Measurements from ENCODE around the gene AKAP12. TPM values are rescaled to one million over a fixed set of nuclear protein-coding genes. Genes with fewer than 3 reads are reported as not detected.

The AKAP12 gene, protein sequence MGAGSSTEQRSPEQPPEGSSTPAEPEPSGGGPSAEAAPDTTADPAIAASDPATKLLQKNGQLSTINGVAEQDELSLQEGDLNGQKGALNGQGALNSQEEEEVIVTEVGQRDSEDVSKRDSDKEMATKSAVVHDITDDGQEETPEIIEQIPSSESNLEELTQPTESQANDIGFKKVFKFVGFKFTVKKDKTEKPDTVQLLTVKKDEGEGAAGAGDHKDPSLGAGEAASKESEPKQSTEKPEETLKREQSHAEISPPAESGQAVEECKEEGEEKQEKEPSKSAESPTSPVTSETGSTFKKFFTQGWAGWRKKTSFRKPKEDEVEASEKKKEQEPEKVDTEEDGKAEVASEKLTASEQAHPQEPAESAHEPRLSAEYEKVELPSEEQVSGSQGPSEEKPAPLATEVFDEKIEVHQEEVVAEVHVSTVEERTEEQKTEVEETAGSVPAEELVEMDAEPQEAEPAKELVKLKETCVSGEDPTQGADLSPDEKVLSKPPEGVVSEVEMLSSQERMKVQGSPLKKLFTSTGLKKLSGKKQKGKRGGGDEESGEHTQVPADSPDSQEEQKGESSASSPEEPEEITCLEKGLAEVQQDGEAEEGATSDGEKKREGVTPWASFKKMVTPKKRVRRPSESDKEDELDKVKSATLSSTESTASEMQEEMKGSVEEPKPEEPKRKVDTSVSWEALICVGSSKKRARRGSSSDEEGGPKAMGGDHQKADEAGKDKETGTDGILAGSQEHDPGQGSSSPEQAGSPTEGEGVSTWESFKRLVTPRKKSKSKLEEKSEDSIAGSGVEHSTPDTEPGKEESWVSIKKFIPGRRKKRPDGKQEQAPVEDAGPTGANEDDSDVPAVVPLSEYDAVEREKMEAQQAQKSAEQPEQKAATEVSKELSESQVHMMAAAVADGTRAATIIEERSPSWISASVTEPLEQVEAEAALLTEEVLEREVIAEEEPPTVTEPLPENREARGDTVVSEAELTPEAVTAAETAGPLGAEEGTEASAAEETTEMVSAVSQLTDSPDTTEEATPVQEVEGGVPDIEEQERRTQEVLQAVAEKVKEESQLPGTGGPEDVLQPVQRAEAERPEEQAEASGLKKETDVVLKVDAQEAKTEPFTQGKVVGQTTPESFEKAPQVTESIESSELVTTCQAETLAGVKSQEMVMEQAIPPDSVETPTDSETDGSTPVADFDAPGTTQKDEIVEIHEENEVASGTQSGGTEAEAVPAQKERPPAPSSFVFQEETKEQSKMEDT (N-terminal part only)
- 54.4 and 218 TPM in 2 replicates for total RNA-seq

DNA sequence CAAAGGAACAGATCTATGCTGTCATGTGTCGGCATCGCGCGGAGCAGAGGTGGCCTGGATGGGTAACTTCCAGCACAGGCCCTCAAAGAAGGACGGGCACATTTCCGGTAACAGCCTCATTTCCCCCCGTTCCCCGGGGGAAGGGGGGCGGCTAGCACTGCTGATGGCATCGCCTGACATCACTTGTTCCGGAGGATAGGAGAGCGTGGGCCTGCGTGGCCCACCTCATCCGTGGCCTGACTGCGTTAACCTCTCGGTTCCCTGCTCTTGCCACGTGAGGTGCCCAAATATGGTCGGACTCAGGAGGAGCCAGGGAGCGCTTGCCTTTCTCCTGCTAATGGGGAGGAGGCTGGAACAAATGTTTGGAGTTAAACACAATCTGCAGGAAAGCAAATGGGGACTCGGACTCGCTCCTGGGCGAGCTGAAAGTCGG lies at the start of gene AKAP12:
AKAP12 (plus strand) TSS at position 365 of the 433 bp plus-strand sequence. CDS start 596 bp downstream, outside the sequence.
- DNase-seq (ENCODE audit: low read depth) = no peak

DNA sequence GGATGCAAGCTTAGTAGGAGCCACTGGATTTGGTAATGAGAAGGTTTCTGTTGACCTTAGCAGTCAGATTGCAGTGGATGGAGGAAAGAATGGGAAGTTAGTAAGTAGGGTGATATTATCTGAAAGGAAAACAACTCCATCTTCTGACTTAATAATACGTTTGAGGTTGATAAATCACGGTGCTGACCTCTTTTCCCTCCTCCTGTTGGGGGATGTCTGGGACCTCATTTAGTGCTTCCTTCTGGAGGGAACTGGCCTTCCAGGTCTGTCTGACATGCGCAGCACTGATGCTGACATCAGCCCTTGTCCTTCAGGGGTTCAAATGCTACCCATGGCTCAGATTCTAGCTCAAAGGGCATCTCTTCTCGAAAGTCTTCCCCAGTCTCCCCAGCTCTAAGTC lies 48.2 kb upstream of the AKAP12 start:
- no peak for DNase-seq (ENCODE audit: low read depth)

DNA sequence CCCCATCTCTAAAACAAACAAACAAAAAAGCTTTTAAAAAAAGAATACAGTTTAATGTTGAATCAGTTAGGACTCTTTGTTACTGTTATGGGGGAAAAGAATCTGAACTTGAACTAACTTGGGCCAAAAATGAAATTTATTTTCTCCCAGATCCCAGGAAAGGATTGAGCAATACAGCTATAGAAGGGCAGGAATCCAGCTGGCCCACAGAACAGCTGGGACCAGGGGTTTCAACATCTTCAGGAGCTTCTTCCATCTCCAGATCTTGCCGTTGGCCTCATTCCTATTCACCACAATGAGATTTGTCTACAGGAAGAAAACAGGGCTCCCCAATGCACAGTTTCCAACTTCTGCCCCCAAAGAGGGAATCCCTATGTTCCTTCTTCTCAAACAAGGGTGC lies 43.2 kb upstream of the AKAP12 start:
- DNase-seq (ENCODE audit: low read depth) = no peak

DNA sequence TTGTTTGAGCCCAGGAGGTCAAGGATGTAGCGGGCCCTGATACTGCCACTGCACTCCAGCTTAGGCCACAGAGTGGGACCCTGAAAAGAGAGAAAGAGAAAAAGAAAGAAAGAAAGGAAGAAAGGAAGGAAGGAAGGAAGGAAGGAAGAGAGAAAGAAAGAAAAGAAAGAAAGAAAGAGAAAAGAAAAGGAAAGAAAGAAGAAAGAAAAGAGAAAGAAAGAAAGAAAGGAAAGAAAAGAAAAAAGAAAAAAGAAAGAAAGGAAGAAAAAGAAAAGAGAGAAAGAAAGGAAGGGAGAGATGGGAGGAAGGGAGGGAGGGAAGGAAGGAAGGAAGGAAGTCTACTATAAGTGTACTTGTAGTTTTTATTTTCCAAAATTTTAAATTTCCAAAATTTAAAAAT lies 42.2 kb upstream of the AKAP12 start:
- no peak for DNase-seq (ENCODE audit: low read depth)

DNA sequence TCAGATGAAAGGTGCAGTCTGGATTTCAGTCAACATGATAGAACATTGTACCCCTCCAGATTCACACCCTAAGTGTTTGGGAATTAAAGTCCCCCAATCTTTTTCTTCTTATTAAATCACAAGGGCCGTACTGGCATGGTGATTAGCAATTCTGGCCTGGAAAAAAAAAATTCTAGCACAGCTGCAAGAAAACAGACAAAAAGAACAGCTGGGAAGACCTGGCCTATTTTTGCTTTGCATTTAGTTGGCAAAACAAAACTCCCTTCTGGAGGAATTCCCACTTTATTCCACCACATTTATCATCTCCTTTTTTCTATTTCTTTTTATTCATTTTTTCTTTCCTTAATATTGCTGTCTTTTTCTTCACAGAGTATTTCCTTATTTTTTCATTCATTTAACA lies 39.8 kb upstream of the AKAP12 start:
- no peak for DNase-seq (ENCODE audit: low read depth)

DNA sequence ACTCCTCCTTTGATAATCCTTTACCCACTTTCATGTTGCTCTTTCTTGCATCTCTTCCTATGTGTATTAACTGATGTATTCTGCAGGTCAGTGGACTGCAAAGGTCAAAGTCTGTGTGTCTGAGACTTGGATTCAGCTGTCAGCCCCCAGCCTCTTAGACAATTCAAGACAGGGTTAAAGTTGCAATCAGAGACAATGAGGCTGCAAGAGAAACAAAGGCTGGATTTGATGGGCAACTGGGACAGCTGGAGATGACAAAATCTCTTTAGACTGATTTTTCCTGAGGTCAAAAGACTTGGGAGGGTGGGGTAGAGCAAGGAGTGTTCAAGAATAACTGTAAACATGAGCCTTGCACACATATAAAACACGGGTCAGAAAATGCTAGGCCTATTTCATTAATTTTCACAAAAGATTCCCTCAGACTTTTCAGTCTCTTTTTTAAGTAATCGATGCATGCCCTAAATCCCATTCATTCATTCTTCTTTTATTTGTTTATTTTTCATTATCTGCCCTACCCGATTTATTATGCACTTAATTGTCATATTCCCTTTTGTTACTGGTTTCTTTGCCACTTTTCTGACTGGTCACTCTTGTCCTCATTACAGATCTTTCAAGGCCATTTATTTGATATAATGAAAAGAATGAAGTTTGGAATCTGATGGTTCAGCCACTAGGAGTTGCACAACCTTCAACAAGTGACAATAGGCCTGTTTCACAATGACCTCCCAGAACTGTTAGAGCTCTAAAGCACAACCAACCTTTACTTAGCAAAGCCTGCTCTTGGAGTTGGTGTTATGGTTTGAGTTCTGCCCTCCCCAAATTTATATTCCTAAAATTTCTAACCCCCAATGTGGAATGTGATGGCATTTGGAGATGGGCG lies 33.8 kb upstream of the AKAP12 start:
- peak; percentile 62 for DNase-seq (ENCODE audit: low read depth)

DNA sequence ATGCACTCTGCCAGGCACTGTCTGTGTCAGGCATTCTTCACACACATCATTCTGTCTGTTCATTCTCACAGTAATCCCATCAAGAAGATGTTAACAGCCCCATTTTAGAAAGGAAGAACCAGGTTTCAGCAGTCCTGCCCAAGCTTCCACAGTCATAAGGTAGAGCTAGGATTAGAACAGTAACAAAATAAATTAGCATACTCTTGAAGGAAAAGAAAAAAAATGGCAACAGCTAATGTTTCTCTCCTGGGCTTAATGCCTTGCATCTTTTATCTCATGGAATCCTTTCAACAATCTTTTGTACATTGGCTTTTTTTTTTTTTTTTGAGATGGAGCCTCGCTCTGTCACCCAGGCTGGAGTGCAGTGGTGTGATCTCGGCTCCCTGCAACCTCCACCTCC lies 32.1 kb upstream of the AKAP12 start:
- no peak for DNase-seq (ENCODE audit: low read depth)

DNA sequence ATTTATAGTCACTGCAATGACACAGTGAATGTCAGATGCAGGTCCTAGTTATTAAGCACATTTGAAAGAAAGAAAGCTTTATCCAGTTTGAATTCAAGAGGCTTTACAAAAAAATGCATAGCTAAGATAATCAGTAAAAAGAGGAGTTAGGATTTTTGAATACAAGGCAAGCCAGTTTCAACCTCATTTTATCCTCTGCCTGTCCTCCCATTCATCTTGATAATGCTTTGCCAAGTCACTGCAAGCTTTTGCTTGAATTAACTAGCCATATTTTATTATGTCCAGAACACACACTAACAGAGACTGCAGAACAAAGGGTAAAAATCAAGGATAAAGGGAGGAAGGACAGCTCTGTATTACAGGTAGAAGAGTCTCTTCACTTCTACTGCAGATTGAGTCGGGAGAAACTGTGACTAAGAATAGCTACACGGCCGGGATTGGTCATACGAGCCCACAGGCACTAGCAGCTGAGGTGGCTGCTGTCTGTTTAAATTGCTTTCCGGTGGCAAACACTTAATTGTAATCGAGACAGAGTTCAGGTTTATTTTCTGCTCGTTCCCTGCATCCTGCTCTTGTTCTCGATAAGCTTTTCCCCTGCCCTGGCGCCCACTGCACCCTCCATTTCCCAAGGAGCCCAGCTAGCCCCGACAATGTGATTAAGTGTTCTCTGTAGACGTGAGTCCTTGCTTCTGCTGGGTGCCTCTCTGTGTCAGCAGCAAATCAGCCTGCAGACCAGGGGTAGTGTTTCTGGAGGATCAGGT lies 30.5 kb upstream of the AKAP12 start:
- DNase-seq (ENCODE audit: low read depth) = peak; percentile 53

DNA sequence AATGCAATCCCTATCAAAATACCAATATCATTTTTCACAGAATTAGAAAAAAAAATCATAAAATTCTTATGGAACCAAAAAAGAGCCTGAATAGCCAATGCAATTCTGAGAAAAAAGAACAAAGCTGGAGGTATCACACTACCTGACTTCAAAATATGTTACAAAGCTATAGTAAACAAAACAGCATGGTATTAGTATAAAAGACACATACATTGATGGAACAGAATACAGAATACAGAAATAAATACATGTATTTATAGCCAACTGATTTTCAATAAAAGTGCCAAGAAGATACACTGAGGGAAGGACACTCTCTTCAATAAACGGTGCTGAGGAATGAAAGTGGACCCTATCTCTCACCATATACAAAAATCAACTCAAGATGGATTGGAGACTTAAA lies 28.7 kb upstream of the AKAP12 start:
- DNase-seq (ENCODE audit: low read depth) = no peak

DNA sequence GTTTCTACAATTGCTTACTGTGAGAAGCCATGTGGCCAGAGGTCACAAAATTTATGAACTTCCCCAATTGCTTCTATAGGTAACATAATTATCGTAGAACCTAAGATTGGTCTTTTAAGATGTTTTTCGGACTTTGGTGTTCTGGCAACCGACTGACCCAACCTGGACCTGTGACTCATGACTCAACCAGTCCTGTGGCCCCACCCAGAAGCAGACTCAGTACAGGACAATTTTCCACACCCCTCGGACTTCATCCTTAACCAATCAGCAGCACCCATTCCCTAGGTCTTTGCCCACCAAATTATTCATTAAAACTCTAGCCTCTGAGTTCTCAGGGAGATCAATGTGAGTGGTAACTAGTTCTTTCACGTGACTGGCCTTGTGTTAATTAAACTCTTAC lies 26.4 kb upstream of the AKAP12 start:
- no peak for DNase-seq (ENCODE audit: low read depth)

DNA sequence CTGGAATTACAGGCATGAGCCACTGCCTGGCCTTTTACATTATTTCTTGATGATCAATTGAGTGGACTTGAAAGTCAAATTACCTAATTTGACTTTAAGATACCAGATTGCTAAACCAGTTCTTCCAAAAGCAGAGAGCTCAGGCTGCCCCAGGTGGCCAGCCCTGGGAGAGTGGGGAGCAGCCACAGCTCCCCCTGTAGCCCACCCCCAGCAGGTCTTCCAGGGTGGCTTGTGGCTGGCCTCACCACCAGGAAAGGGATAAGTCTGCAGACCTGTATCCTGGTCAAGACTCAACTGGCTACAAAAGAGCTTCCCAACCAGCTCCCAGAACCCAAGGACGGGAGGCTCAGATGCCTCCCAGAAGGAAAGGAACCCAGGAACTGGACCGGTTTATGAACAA lies 23.8 kb upstream of the AKAP12 start:
- DNase-seq (ENCODE audit: low read depth) = no peak

DNA sequence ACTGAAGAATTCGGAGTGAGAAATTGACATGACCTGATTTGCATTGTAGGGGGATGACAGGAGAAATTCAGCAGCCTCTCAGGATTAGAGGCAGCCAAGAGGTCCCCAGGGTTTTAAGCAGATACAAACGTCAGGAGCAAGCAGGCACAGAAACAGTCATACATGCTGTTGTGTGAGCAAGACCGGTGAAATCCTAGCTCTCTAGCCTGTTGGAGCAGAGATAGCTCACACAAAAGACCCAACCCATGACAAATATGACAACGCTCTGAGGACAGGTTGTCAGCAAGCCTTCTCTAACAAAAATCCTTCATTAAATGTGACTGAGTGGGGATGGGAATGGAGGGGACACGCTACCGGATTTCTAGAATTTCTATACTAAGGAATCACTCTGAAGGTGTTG lies 23.0 kb upstream of the AKAP12 start:
- no peak for DNase-seq (ENCODE audit: low read depth)

DNA sequence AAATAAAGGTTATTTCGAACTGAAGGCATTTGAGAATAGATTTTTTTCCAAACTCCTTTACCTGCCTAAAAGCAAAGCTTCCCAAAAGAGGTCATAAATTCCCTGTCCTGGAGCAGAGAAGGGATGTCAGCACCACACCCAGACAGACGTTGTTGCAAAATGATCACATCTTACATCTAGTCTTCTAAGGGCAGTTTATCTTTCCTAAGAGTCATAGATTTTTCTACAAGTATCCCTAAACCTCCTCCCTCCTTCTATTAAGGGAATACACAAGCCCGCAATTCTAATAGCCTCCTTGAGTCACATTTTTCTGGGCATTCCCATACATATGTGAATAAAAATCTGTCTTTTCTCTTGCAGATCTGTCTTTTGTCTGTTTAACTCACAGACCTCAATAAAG lies 20.6 kb upstream of the AKAP12 start:
- DNase-seq (ENCODE audit: low read depth) = no peak

DNA sequence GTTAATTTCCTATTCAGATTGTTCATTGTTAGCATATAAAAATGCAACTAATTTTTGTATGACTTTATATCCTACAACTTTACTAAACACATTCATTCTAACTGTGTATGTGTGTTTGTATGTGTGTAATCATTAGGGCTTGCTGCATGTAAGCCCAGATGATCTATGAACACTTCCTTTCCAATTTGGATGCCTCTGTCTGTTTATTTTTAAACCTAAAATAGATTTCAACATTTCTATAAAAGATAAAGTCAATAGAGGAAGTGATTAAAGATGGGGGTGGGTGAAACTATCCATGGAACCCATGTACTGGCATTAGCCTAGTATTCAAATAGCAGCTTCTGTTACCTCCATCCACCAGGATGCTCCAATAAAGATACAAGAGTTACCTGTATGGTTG lies 15.7 kb upstream of the AKAP12 start:
- no peak for DNase-seq (ENCODE audit: low read depth)

DNA sequence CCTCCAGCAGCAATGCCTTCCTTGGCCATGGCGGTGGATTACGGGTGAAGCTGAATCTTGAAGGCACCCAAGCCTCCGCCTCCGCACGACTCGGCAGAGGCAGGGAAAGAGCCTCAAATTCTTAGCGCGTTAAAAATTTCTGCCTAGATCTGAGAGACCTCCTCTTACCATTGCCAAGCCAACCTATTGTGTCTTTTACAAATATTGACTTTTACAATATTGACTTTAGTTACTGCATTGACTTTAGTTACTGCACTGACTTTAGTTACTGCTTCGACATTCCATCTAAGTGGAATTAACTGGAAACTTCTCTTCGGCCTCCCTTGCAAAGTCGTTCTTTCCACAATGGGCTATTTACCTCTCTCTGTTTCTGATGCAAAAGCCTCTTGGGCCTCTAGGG lies 13.8 kb upstream of the AKAP12 start:
- DNase-seq (ENCODE audit: low read depth) = no peak

DNA sequence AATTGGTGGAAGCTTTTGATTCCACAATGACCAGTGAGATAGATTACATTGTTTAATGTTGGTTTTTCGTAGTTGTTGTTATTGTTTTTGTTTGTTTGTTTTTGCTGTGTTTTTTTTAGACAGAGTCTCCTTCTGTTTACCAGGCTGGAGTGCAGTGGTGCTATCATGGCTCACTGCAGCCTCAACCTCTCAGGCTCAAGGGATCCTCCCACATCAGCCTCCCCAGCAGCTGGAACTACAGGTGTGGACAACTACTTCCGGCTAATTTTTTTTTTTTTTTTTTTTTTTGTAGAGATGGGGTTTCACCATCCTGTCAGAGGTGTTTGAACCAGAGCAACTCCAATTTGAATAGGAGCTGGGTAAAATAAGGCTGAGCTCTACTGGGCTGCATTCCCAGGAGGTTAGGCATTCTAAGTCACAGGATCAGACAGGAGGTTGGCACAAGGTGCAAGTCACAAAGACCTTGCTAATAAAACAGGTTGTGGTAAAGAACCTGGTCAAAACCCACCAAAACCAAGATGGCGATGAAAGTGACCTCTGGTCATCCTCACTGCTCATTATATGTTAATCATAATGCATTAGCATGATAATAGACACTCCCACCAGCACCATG lies 10.9 kb upstream of the AKAP12 start:
- DNase-seq (ENCODE audit: low read depth) = no peak

DNA sequence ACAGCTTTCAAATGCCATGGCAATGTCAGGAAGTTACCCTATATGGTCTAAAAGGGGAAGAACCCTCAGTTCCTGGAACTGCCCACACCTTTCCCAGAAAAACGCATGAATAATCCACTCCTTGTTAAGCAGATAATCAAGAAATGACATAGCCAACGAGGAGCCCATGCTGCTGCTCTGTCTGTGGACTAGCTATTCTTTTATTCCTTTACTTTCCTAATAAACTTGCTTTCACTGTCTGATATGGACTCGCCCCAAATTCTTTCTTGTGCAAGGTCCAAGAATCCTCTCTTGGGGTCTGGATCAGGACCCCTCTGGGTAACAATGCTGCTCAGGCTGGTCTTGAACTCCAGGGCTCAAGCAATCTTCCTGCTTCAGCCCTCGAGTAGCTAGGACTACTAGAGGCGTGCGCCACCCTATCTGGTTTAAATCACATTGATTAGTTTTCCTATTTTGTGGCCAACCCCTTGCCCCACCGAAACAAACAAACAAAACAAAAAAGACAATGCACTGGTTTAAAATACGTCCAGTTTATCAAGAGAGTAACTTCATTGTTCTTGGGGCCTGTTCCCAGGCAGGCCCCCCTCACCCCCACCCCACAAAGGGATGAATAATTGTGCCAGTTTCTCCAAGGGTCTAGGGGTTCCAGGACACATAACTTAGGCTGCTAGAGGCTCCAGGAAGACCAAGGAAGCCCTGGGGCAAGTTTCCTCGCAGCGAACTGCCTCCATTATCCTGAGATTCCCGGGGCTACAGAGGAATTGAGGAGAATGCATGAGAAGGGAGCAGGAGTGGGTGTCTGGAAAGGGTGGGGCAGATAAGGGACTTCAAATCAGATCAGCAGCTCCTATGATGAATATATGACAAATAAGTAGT lies 10.1 kb upstream of the AKAP12 start:
- no peak for DNase-seq (ENCODE audit: low read depth)

DNA sequence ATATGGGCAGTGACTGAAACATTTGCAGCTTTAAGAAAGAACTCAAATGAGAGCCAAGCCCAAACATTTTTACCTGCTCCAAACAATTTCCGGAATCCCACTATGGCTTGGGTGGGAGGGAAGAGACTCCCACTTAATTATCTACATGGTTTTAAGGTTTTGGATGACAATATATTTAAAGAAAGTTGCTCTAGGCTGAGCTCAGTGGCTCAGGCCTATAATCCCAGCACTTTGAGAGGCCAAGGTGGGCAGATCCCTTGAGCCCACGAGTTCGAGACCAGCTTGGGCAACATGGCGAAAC lies 9.5 kb upstream of the AKAP12 start:
- no peak for DNase-seq (ENCODE audit: low read depth)

DNA sequence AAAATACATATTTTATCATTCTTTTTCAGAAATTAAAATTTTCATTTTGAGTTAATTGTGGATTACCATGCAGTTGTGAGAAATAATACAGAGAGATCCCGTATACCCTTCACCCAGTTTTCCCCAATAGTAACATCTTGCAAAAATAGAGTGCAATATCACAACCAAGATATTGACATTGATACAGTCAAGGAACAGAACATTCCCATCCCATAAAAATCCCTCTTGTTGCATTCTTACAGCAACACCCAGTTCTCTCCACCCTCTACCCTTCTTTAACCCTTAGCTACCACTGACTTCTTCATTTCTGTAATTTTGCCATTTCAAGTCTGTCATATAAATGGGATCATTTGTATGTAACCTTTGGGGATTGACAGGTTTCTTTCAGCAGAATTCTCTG lies 6.9 kb upstream of the AKAP12 start:
- no peak for DNase-seq (ENCODE audit: low read depth)
